Colonic mucosa (tissue), 4 donors: ENCODE measurements around the gene GOSR2. TPM values are rescaled to one million over a fixed set of nuclear protein-coding genes. Genes with fewer than 3 reads are reported as not detected.

Source experiments
- DNase-seq: peaks from one replicate; pipeline ENCODE4 v3.0.0-alpha.2; 2020
- H3K27ac ChIP-seq: fragments of 200-600 bp; one replicate; pipeline ENCODE4 v1.8.0; 2021
- H3K27me3 ChIP-seq: fragments of 200-600 bp; one replicate; pipeline ENCODE4 v1.8.0; 2021
- H3K36me3 ChIP-seq: fragments of 200-600 bp; one replicate; pipeline ENCODE4 v1.8.0; 2021
- H3K4me1 ChIP-seq: fragments of 200-600 bp; one replicate; pipeline ENCODE4 v1.8.0; 2021; ENCODE audit warnings: mild to moderate bottlenecking
- H3K4me3 ChIP-seq: fragments of 200-600 bp; one replicate; pipeline ENCODE4 v1.8.0; 2021
- H3K9ac ChIP-seq, 2 donors: one replicate each; pipeline ENCODE4 v1.7.0; 2013; ENCODE audit warnings: control low read depth in 2 of 2, low read depth in 2 of 2, low read length in 2 of 2
- H3K9me3 ChIP-seq: fragments of 200-600 bp; one replicate; pipeline ENCODE4 v1.8.0; 2021
- intact Hi-C: fragments of 100-400 bp; cut with DNase I; formaldehyde crosslinking; loops from one replicate; pipeline ENCODE4 v1.14.1; 2022
- total RNA-seq, 2 donors: library from RNA; stranded (reverse); fragmentation: NEBNext Ultra II Directional in 1 of 2; extraction: Animal tissue kit (Norgen Biotek cat#: 25700) in 1 of 2; gene quantifications; one replicate each; pipeline ENCODE4 v1.2.1, GENCODE V29; 2021
- TF ChIP-seq, protein P1 (sequence below): fragments of 200-600 bp; IDR thresholded peaks from one replicate; pipeline ENCODE4 v1.8.0; 2022; ENCODE audit warnings: antibody characterized with exemption, mild to moderate bottlenecking
- donor health status: healthy.
- donor health status: DM: no; HTN: no; CAD: no.
- donor health status: DM: no; HTN: no; CAD: no.

GOSR2 gene
- total RNA-seq, 2 donors from 2014 or later, result 36.5 to 39.4 TPM

DNA sequence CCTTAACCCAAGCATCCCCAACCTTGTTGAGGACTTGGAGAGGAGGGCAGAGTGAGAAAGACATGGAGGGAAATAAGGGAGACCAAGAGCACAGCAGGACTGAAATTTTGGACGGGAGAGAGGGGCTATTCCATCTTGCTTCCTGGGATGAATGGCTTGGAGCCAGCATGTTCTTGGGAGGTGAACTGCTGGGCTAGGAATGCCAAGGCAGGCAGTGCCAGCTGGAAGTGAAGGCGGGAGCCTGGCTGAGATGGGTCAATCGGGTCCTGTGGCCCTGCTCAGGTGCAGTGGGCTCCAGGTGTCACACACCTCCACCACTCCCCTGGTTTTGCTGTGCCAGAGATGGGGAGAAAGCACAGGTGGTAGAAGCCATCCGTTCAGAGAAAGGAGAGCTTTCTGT is 46.0 kb upstream of the GOSR2 start:
- TF ChIP-seq, protein P1, sequence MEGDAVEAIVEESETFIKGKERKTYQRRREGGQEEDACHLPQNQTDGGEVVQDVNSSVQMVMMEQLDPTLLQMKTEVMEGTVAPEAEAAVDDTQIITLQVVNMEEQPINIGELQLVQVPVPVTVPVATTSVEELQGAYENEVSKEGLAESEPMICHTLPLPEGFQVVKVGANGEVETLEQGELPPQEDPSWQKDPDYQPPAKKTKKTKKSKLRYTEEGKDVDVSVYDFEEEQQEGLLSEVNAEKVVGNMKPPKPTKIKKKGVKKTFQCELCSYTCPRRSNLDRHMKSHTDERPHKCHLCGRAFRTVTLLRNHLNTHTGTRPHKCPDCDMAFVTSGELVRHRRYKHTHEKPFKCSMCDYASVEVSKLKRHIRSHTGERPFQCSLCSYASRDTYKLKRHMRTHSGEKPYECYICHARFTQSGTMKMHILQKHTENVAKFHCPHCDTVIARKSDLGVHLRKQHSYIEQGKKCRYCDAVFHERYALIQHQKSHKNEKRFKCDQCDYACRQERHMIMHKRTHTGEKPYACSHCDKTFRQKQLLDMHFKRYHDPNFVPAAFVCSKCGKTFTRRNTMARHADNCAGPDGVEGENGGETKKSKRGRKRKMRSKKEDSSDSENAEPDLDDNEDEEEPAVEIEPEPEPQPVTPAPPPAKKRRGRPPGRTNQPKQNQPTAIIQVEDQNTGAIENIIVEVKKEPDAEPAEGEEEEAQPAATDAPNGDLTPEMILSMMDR, result no peak
- no peaks in the 10 kb centered on the region for H3K36me3 ChIP-seq
- H3K4me1 ChIP-seq, result no peaks in the 10 kb centered on the region
- H3K9ac ChIP-seq, result no peak overlapping the region
- no peaks in the 10 kb centered on the region for H3K27me3 ChIP-seq
- no peak overlapping the region for H3K27ac ChIP-seq
- no peaks in the 10 kb centered on the region for H3K9me3 ChIP-seq
- intact Hi-C loops, result loop anchor here (5.0 kb wide), 1 partner anchor 35 kb away; no protein-coding TSS in a partner anchor
- H3K4me3 ChIP-seq, result no peak overlapping the region
- no peak for DNase-seq

DNA sequence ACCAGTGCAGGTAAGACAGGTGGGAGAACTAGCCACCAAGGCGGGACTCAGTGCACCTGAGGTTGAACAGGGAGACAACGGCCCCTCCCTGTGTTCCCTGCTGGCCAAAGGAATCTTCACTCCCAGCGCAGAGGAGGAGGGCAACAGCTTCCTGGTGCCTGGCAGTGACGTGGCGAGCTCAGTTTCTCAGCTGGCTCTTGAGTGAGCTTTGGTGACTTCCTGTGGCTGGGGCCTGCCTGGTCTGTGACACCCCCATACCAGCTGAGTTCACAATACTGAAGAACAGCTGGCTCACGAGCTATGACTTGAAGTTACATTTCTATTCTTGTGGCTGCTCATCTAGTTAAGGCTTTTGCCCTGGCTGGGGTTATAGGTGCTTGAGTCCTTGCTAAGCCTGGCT is 45.5 kb upstream of the GOSR2 start:
- no peak overlapping the region for H3K4me3 ChIP-seq
- no peaks in the 10 kb centered on the region for H3K4me1 ChIP-seq
- no peaks in the 10 kb centered on the region for H3K9me3 ChIP-seq
- DNase-seq, result no peak
- H3K27ac ChIP-seq, result no peak overlapping the region
- intact Hi-C loops, result loop anchor here (5.0 kb wide), 1 partner anchor 35 kb away; no protein-coding TSS in a partner anchor
- no peaks in the 10 kb centered on the region for H3K36me3 ChIP-seq
- TF ChIP-seq, protein P1, result no peak
- no peaks in the 10 kb centered on the region for H3K27me3 ChIP-seq
- H3K9ac ChIP-seq, result no peak overlapping the region

DNA sequence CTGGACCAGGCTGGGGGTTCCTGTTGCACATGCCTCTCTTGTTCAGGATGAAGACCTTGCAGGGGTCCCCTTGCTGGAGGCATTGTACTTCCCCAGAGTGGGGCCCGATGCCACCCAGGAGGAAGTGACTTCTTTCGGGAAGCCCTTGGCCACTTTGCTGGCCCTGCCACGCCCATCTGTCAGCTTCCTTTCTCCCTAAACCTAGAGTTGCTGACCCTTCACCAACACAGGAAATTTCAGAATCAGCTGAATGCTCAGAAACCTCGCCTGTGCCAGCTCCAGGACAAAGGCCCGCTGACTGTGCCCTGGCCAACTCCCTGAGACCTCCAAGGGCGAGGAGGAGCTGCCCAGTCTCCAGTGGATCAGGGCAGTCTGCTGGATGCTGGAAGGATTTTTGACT is 44.9 kb upstream of the GOSR2 start:
- H3K4me1 ChIP-seq, result no peaks in the 10 kb centered on the region
- H3K36me3 ChIP-seq, result no peaks in the 10 kb centered on the region
- DNase-seq, result no peak
- H3K9me3 ChIP-seq, result no peaks in the 10 kb centered on the region
- intact Hi-C loops, result loop anchor here (5.0 kb wide), 1 partner anchor 36 kb away; no protein-coding TSS in a partner anchor
- H3K9ac ChIP-seq, result no peak overlapping the region
- no peaks in the 10 kb centered on the region for H3K27me3 ChIP-seq
- no peak overlapping the region for H3K4me3 ChIP-seq
- H3K27ac ChIP-seq, result no peak overlapping the region
- TF ChIP-seq, protein P1, result no peak

DNA sequence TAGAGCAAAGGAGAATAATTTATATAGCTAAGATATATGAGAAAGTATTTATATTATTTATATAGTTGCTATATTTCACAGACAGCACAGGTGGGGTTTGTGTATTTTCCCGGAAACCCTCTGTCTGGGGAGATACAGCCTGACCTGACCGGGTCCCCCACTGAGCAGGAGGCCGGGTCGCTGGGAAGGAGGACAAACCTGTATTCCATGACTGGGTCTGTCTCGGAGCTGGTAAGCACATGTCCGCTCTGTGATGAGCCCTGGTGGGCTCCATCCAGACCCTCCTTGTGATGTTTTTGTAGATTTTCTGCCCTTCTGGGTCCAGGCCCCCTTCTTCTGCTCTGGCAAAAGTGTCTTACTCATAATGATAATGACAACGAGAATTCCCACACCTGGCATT is 43.9 kb upstream of the GOSR2 start:
- H3K9me3 ChIP-seq, result no peaks in the 10 kb centered on the region
- TF ChIP-seq, protein P1, result no peak
- no peak overlapping the region for H3K4me3 ChIP-seq
- no peaks in the 10 kb centered on the region for H3K36me3 ChIP-seq
- no peak overlapping the region for H3K9ac ChIP-seq
- intact Hi-C loops, result loop anchor here (5.0 kb wide), 1 partner anchor 37 kb away; no protein-coding TSS in a partner anchor
- no peak overlapping the region for H3K27ac ChIP-seq
- no peak for DNase-seq
- H3K4me1 ChIP-seq, result no peaks in the 10 kb centered on the region
- H3K27me3 ChIP-seq, result no peaks in the 10 kb centered on the region

DNA sequence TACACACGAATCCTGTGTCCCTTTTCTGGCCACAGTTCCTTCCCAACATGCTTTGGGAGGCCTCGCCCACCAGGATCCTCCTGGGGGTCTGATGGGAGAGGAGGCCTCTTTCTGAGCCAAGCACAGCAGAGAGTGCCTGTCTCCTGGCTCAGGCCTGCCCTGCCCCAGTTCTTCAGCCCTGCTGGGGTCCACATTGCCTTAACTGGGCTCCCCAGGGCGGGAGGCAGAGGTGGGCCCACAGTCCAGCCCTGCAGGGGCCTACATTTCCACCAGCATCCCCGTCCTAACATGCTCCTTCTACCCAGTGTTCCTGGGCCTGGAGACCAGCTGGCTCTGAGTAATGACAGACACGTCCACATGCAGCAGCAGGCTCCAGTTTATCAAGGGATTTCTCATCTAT is 41.9 kb upstream of the GOSR2 start:
- no peak overlapping the region for H3K27ac ChIP-seq
- TF ChIP-seq, protein P1, result no peak
- H3K9ac ChIP-seq, result no peak overlapping the region
- no peaks in the 10 kb centered on the region for H3K4me1 ChIP-seq
- no peaks in the 10 kb centered on the region for H3K9me3 ChIP-seq
- no peak for DNase-seq
- H3K36me3 ChIP-seq, result no peaks in the 10 kb centered on the region
- H3K27me3 ChIP-seq, result no peaks in the 10 kb centered on the region
- no peak overlapping the region for H3K4me3 ChIP-seq
- intact Hi-C loops, result no loop called here
